ENCODE results near the gene HMGCS1.

- TF ChIP-seq CTCF (IDR thresholded peaks at IDR 0.05; ENCODE audit: borderline replicate concordance, extremely low read depth, low read length, poor library complexity, severe bottlenecking) (no peak), EZH2 (IDR thresholded peaks at IDR 0.05; ENCODE audit: borderline replicate concordance, low read depth, low read length, severe bottlenecking) (no peak)
These were observed 69.9 kb downstream of the HMGCS1 start for GRCh38 chr5:43243270-43243669.

Measured in DND-41 (cell line).